GM18870 (cell line): ENCODE measurements around the gene TSKU.

Source experiments
- ATAC-seq: cut with Tn5 transposase; IDR thresholded peaks from one replicate; pipeline ENCODE4 v1.9.1; 2021; ENCODE audit warnings: moderate library complexity; ENCODE audit not compliant: unreplicated experiment

The TSKU gene

GRCh38 chr11:76844511-76844910 lies 61.4 kb downstream of the TSKU start:
- ATAC-seq, result no peak

GRCh38 chr11:76845069-76845468 lies 61.9 kb downstream of the TSKU start:
- no peak for ATAC-seq

- ATAC-seq, result no peak
These were observed 63.3 kb downstream of the TSKU start for GRCh38 chr11:76846441-76846840.
